ENCODE data around the gene OR4C15.

The OR4C15 gene

DNA sequence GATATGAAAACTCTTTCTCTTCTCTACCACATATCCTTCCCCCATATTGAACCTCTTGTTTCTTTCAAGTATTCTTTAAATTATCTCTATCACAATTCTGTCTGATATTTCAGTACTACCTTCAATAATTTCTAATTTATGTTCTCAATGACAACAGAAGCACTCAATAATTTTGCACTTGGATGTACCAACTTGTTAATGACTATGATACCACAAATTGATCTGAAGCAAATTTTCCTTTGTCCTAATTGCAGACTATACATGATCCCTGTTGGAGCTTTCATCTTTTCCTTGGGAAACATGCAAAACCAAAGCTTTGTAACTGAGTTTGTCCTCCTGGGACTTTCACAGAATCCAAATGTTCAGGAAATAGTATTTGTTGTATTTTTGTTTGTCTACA, at the start of gene OR4C15:
OR4C15 (plus strand) TSS at position 301 of the 400 bp plus-strand sequence; CDS start at position 301, 0 bp downstream.
- DNase-seq (ENCODE audit: low read depth in 2 of 2) = no peak

DNA sequence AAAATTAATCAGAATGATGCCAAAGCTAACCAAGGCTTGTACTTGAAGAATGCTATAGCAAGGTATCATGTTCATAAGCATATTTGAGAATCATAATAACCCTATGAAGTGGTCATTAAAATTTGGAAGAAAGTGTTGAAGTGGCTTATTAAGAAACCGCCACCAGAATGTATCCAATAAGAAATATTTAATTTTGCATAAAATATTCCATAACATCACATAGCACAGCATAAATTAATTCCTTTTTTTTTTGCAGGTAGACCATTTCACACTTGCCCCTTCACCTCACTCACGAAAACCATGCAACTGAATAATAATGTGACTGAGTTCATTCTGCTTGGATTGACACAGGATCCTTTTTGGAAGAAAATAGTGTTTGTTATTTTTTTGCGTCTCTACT, 17.6 kb downstream of the OR4C15 start, which contains the start of gene OR4C16:
OR4C16 (plus strand) TSS at position 301 of the 400 bp plus-strand sequence; CDS start at position 301, 0 bp downstream.
- no peak for DNase-seq (ENCODE audit: low read depth in 2 of 2)

GRCh38 chr11:55572548-55572947, 18.3 kb downstream of the OR4C15 start:
- DNase-seq (ENCODE audit: low read depth in 2 of 2) = no peak

Data from stimulated activated CD4-positive, alpha-beta T cell treated with anti-CD3 and anti-CD28 coated beads, Interleukin-4, amount 100 ng/mL, for 48 hours (primary cell).